HG03469 (cell line): ENCODE data around the gene SPOCK1.

ENCODE experiments used
- ATAC-seq: cut with Tn5 transposase; IDR thresholded peaks from one replicate; pipeline ENCODE4 v1.9.1; 2021; ENCODE audit warnings: mild to moderate bottlenecking, moderate library complexity, moderate number of reproducible peaks; ENCODE audit not compliant: unreplicated experiment

SPOCK1 gene

GRCh38 chr5:137333928-137334327 is 165.2 kb downstream of the SPOCK1 start:
- ATAC-seq, result no peak

GRCh38 chr5:137333475-137333874 is 165.7 kb downstream of the SPOCK1 start:
- no peak for ATAC-seq

DNA sequence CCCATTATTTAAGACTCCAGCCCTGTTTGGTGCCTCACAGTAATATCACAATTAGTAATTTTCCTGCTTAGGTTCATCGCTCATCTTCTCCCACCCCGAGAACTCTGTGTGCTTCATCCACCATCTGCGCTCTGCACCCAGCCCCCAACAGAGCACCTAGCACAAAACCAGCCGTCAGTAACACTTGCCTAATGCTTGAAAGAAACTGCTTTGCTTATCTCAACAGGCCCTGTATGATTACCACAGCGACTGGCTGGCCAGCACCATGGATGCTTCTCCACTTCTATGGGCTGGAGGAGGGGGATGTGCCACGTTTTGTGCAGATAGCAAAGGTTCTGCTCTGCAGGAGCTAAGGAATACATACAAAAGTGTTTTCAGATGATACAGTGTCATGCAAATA is 166.8 kb downstream of the SPOCK1 start:
- ATAC-seq, result no peak

DNA sequence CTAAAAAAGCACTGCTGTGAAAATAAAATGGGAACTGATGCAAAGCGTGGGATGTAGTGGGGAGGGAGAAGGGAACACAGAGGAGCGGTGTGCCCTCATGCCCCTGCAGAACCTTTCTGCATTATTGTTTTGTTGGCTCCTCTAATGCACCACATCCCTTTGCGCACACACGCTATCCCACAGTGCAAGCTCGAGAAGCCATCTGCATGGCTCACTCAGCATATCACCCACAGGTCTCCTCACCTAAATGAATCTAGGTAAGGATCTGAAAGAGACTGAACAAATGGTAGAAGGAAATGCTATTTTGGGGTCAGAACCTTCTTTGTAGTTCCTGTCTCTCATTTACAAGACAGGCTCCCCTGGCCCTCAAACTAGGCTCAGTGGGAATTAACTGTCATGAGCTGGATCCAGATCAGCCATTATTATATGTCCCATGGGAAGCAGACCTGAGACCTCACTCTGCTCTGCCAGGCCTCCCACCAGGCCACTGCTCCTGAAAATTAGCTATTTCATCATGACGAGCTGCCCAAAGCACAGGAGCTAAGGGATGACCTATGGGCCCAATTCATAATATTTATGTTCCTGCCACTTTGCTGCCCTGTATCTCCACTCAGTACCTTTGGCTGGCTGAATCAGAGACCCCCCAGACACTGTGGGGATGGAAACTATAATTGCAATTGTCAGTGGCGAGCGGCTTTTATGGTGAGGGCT is 169.4 kb downstream of the SPOCK1 start:
- no peak for ATAC-seq

DNA sequence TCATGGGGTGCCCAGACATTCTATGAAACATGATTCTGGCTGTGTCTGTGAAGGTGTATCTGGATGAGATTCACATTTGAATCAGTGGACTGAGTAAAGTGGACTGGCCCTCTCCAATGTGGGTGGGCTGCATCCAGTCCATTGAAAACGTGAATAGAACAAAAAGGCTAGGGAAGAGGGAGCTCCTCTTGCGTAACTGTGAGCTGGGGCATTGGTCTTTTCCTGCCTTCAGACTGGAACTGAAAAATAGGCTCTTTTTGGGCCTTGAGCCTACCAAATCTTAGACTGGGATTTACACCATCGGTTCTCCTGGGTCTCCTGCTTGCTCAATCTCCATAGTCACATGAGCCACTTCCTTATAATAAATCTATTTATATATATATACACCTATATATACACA is 170.1 kb downstream of the SPOCK1 start:
- ATAC-seq, result no peak

DNA sequence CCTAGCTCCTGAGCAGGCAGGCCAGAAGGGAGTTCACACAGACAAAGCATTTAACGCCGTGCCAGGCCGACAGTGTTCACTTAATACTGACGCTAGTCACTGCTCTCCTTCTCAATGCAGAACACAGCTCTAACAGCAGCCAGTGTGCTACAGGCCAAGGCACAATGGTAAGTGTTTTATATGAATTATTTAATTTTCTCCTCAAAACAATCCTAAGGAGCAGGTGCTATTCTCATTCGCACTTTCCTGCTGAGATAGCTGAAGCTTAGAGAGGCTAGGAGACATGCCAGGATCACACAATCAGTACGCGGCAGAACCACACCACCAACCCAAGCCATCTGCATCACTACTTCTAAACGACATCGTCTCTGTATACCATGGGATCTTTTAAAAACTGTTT is 170.7 kb downstream of the SPOCK1 start:
- no peak for ATAC-seq

DNA sequence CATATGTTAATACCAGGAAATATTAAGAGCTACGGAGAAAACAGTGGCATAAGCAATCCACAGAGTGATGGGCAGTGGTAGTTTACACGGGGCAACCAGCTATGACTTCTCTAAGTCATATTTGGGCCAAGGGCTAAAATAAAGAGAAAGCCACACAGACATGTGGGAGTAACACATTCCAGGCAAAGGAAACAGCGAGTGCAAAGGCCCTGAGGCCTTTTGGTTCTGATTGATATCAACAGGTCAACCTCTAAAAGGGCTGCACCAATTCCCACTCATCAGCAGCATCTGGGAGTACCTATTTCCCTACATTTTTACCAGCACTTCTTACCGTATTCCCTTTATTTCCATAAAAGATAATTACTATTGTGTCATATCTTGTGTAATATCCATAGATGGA is 173.4 kb downstream of the SPOCK1 start:
- no peak for ATAC-seq

GRCh38 chr5:137320056-137321045 is 178.8 kb downstream of the SPOCK1 start:
- ATAC-seq, result no peak

DNA sequence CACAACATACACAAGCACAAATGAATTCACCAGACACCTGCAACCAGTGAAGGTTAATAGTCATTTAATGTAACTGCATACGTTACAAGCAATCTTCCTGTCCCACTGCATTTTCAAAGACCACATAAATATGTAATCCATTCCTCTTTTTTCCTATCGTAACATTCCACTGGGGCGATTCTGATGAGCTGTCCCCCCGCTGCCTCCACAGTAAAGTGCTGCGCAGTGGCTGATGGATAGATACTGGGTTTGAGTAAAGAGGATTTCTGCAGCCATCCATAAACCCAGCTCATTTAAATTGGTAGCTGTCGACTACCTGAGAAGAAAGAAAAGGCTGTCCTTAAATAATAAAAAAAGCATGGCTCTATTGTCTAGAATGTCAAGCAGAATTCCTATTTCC is 181.1 kb downstream of the SPOCK1 start:
- no peak for ATAC-seq

GRCh38 chr5:137316346-137316736 is 182.8 kb downstream of the SPOCK1 start:
- ATAC-seq, result no peak

GRCh38 chr5:137315534-137316345 is 183.4 kb downstream of the SPOCK1 start:
- ATAC-seq, result no peak

GRCh38 chr5:137315109-137315508 is 184.0 kb downstream of the SPOCK1 start:
- ATAC-seq, result no peak

DNA sequence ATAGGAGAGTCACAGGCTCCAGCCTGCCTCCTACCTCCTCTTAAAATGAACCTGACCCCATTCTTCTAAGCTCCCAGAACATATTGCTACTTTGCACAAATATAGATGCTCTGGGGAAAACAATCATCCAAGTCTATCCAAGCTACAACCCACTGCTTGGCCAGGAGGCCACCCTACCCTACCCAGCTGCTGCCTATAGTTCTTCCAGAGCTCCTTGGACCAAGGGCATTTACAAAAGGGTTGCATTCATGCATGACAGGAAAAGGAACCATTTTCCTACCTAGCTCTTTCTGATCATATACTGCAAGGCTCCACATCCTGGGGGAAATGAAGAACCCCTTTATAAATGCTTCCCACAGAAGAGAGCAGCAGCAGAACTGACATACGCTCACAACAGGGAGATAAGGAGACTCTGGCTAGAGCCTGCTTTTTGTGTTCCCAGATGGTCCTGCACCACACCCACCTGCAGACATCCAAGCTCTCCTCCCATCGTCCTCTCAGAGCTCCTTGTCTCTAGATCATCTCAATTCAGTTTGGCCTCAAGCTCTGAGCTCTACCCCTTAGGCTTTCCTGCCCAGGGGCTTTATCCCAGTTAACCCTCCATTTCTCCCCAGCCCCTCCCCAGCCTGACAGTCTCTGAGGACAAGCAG is 185.5 kb downstream of the SPOCK1 start:
- ATAC-seq, result no peak

GRCh38 chr5:137312011-137312410 is 187.1 kb downstream of the SPOCK1 start:
- no peak for ATAC-seq

- ATAC-seq, result no peak
These were observed 188.9 kb downstream of the SPOCK1 start for GRCh38 chr5:137310051-137310730.

DNA sequence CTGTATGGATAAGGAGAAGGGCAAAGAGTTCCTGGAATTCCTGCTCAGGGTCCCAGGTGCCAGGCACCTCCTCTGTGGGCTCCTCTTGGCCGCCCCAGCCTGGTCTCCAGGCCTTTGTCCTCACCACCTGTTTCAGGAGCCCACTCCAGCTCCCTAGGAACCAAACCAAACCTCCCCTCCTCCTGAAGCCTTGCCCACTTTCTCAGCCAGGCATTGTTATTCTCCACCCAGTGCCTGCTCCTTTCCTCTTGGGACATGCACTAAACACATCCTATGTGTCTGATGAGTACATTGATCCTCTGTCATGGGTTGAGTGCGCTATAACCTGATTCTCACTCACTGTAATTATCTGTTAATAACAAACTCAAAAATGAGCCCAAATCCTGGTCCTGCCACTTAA is 189.8 kb downstream of the SPOCK1 start:
- ATAC-seq, result no peak

- ATAC-seq, result no peak
These were observed 190.8 kb downstream of the SPOCK1 start for GRCh38 chr5:137308311-137308710.

DNA sequence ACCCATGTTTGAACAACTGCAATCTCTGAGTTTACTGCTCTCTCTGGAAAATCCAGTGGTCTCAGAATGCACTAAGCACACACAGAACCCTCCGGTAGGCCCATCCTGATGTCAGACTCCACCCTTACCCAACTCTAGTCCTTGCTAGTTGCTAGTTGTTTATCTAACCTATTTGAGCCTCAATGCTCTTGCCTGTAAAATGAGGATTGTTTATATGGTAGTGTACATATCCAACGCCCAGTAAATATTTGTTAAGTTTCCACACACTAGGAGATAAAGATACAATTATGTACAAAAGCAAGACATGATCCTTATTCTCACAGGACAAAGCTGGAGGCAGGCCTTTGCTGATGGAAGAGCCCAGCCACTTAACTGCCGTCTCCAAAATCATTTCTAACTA is 192.2 kb downstream of the SPOCK1 start:
- ATAC-seq, result no peak

DNA sequence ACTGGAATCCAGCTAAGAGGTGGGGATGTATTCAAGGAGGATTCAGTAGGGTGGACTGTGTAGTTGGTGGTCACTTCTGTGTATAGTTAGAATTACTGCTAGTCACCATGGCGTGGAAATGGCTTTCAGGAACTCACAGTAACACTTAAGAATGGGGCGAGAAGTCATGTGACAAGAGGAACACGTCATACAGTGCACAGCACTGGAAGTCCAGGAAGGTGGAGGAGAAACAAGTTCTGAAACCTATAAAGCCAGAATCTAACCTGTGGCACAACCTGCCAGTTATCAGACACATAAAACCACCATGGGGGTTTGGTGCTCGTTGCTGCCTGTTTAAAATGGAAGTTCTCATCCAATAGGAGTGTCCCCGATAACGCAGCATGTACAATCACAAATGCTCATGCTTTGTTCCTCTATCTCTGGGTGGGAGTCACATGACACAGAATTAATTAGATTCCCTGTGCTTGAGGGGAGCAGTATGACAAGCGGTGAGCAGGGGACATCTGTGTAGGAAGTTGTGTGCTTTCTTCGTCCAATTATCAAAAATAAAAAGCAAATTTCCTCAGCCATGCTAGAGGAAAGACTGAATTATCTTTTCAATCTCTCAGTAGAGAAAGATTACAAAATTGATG is 193.0 kb downstream of the SPOCK1 start:
- no peak for ATAC-seq
